ENCODE measurements around the gene FAM3D. TPM values are rescaled to one million over a fixed set of nuclear protein-coding genes. Genes with fewer than 3 reads are reported as not detected.

Gene FAM3D
- total and polyA plus RNA-seq, 4 donors, result 0.09 TPM; not detected in 3

DNA sequence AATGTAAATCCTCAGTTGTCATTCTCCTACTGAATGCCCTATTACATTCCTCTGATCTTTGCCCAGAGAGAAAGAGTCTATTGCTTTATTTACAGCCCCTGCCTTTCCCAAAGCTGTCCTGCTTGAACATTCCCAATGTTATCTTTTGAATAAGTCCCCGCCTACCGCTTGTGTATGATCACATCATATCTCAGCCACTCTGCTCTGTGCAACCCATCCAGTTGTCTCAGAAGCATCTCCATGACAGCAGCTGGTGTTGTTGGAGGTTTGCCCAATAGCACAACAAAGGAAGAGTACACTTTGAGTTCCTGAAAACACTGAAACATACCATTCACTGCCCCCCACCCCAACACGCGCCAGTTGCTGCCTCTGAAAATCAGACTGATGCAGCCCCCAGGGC lies 22.0 kb upstream of the FAM3D start (continued):
- TF ChIP-seq, protein P1, sequence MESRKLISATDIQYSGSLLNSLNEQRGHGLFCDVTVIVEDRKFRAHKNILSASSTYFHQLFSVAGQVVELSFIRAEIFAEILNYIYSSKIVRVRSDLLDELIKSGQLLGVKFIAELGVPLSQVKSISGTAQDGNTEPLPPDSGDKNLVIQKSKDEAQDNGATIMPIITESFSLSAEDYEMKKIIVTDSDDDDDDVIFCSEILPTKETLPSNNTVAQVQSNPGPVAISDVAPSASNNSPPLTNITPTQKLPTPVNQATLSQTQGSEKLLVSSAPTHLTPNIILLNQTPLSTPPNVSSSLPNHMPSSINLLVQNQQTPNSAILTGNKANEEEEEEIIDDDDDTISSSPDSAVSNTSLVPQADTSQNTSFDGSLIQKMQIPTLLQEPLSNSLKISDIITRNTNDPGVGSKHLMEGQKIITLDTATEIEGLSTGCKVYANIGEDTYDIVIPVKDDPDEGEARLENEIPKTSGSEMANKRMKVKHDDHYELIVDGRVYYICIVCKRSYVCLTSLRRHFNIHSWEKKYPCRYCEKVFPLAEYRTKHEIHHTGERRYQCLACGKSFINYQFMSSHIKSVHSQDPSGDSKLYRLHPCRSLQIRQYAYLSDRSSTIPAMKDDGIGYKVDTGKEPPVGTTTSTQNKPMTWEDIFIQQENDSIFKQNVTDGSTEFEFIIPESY (IDR thresholded peaks at IDR 0.05), result no peak
- no peak for TF ChIP-seq EGR1 (IDR thresholded peaks at IDR 0.05; ENCODE audit: low read depth in 2 of 2)
- TF ChIP-seq, protein P2, sequence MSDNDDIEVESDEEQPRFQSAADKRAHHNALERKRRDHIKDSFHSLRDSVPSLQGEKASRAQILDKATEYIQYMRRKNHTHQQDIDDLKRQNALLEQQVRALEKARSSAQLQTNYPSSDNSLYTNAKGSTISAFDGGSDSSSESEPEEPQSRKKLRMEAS (IDR thresholded peaks at IDR 0.05), result no peak
- no peak for TF ChIP-seq YY1 (IDR thresholded peaks at IDR 0.05)
- TF ChIP-seq TAF1 (conservative IDR thresholded peaks at IDR 0.05), result no peak
- no peak for TF ChIP-seq RAD21 (IDR thresholded peaks at IDR 0.05)
- TF ChIP-seq SP1 (IDR thresholded peaks at IDR 0.05), result no peak

DNA sequence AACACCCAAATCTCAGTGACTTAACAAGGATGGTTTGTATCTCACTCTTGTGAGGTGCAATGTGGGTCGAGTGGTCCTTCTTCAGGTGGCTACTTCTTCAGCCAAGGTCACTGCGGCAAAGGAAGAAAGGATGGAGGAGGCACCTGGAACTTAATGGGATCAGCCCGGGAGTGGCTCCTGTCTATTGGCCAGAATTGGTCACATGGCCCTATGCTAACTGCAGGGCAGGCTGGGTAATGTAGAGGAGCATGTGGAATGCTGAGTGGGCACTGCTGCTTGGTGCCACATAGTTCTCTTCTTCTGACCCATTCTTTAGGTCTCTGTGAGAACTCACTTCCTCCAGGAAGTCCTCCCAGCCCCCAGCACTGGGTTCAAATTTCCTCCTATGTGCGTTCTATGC lies 20.3 kb upstream of the FAM3D start:
- TF ChIP-seq TAF1 (conservative IDR thresholded peaks at IDR 0.05) (no peak), FOXA2 (IDR thresholded peaks at IDR 0.05) (no peak), YY1 (IDR thresholded peaks at IDR 0.05) (no peak), EGR1 (IDR thresholded peaks at IDR 0.05; ENCODE audit: low read depth in 2 of 2) (no peak), HNF4G (IDR thresholded peaks at IDR 0.05) (no peak), SP1 (IDR thresholded peaks at IDR 0.05) (no peak), RXRA (IDR thresholded peaks at IDR 0.05) (no peak), JUND (IDR thresholded peaks at IDR 0.05) (no peak), GABPA (IDR thresholded peaks at IDR 0.05 in 1 of 2, conservative IDR thresholded peaks at IDR 0.05 in 1 of 2) (no peak), FOXA1 (IDR thresholded peaks at IDR 0.05) (no peak), RAD21 (IDR thresholded peaks at IDR 0.05) (no peak)
- TF ChIP-seq, protein P3, sequence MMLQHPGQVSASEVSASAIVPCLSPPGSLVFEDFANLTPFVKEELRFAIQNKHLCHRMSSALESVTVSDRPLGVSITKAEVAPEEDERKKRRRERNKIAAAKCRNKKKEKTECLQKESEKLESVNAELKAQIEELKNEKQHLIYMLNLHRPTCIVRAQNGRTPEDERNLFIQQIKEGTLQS (IDR thresholded peaks at IDR 0.05), result no peak
- TF ChIP-seq, protein P2 (IDR thresholded peaks at IDR 0.05), result no peak
- TF ChIP-seq, protein P4, sequence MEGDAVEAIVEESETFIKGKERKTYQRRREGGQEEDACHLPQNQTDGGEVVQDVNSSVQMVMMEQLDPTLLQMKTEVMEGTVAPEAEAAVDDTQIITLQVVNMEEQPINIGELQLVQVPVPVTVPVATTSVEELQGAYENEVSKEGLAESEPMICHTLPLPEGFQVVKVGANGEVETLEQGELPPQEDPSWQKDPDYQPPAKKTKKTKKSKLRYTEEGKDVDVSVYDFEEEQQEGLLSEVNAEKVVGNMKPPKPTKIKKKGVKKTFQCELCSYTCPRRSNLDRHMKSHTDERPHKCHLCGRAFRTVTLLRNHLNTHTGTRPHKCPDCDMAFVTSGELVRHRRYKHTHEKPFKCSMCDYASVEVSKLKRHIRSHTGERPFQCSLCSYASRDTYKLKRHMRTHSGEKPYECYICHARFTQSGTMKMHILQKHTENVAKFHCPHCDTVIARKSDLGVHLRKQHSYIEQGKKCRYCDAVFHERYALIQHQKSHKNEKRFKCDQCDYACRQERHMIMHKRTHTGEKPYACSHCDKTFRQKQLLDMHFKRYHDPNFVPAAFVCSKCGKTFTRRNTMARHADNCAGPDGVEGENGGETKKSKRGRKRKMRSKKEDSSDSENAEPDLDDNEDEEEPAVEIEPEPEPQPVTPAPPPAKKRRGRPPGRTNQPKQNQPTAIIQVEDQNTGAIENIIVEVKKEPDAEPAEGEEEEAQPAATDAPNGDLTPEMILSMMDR (IDR thresholded peaks at IDR 0.05; ENCODE audit: low read depth, low read length, missing input control), result no peak
- TF ChIP-seq, protein P5, sequence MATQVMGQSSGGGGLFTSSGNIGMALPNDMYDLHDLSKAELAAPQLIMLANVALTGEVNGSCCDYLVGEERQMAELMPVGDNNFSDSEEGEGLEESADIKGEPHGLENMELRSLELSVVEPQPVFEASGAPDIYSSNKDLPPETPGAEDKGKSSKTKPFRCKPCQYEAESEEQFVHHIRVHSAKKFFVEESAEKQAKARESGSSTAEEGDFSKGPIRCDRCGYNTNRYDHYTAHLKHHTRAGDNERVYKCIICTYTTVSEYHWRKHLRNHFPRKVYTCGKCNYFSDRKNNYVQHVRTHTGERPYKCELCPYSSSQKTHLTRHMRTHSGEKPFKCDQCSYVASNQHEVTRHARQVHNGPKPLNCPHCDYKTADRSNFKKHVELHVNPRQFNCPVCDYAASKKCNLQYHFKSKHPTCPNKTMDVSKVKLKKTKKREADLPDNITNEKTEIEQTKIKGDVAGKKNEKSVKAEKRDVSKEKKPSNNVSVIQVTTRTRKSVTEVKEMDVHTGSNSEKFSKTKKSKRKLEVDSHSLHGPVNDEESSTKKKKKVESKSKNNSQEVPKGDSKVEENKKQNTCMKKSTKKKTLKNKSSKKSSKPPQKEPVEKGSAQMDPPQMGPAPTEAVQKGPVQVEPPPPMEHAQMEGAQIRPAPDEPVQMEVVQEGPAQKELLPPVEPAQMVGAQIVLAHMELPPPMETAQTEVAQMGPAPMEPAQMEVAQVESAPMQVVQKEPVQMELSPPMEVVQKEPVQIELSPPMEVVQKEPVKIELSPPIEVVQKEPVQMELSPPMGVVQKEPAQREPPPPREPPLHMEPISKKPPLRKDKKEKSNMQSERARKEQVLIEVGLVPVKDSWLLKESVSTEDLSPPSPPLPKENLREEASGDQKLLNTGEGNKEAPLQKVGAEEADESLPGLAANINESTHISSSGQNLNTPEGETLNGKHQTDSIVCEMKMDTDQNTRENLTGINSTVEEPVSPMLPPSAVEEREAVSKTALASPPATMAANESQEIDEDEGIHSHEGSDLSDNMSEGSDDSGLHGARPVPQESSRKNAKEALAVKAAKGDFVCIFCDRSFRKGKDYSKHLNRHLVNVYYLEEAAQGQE (IDR thresholded peaks at IDR 0.05), result no peak
- TF ChIP-seq, protein P1 (IDR thresholded peaks at IDR 0.05), result no peak
- DNase-seq (ENCODE audit: low spot score), result no peak

More for the DNA sequence above, 20.3 kb upstream of the FAM3D start:
- Histone ChIP-seq H3K9ac (ENCODE audit: low read depth in 1 of 2, low read length in 2 of 2) (no peak overlapping the region), H3K36me3 (ENCODE audit: control insufficient read depth in 4 of 4, insufficient read depth in 3 of 4, low read depth in 1 of 4, low read length in 3 of 4) (no peaks in the 10 kb centered on the region), H3K27ac (ENCODE audit: low read depth in 1 of 2, low read length in 2 of 2) (no peak overlapping the region), H3K9me3 (ENCODE audit: control insufficient read depth in 4 of 4, low read length in 3 of 4) (no peaks in the 10 kb centered on the region), H3K4me3 (ENCODE audit: low read depth in 1 of 3, low read length in 3 of 3) (no peak overlapping the region), H3K27me3 (ENCODE audit: control insufficient read depth in 4 of 4, insufficient read depth in 4 of 4, low read length in 3 of 4) (no peaks in the 10 kb centered on the region), H3K4me1 (ENCODE audit: control insufficient read depth in 4 of 4, insufficient read depth in 4 of 4, low read length in 3 of 4) (no peaks in the 10 kb centered on the region)
- 88% methylated on average over 4 of the region's 4 CpGs for WGBS
